HG03060 (cell line): Measurements from ENCODE around the gene PIK3C2B.

Experiments used
- ATAC-seq: cut with Tn5 transposase; IDR thresholded peaks from one replicate; pipeline ENCODE4 v1.9.1; 2021; ENCODE audit warnings: low read depth, moderate number of reproducible peaks; ENCODE audit not compliant: unreplicated experiment

PIK3C2B gene

GRCh38 chr1:204463125-204464060, 31.2 kb downstream of the PIK3C2B start:
- no peak for ATAC-seq

GRCh38 chr1:204462229-204462561, 32.4 kb downstream of the PIK3C2B start:
- no peak for ATAC-seq

GRCh38 chr1:204461331-204462228, 33.0 kb downstream of the PIK3C2B start:
- ATAC-seq = no peak

GRCh38 chr1:204460346-204460745, 34.3 kb downstream of the PIK3C2B start:
- ATAC-seq = no peak

GRCh38 chr1:204459706-204460105, 34.9 kb downstream of the PIK3C2B start:
- ATAC-seq = no peak

GRCh38 chr1:204457666-204458065, 36.9 kb downstream of the PIK3C2B start:
- no peak for ATAC-seq

GRCh38 chr1:204456826-204457442, 37.7 kb downstream of the PIK3C2B start:
- no peak for ATAC-seq

- no peak for ATAC-seq
These were observed 38.8 kb downstream of the PIK3C2B start for GRCh38 chr1:204455831-204456145.

GRCh38 chr1:204455063-204455830, 39.4 kb downstream of the PIK3C2B start:
- no peak for ATAC-seq

GRCh38 chr1:204454476-204454875, 40.1 kb downstream of the PIK3C2B start:
- ATAC-seq = no peak

GRCh38 chr1:204453141-204453772, 41.3 kb downstream of the PIK3C2B start:
- peak; percentile 67 for ATAC-seq

GRCh38 chr1:204451352-204452124, 43.1 kb downstream of the PIK3C2B start:
- no peak for ATAC-seq

GRCh38 chr1:204450461-204451257, 43.9 kb downstream of the PIK3C2B start:
- ATAC-seq = no peak

GRCh38 chr1:204449678-204450280, 44.8 kb downstream of the PIK3C2B start:
- ATAC-seq = no peak

GRCh38 chr1:204448991-204449677, 45.5 kb downstream of the PIK3C2B start:
- no peak for ATAC-seq

- no peak for ATAC-seq
These were observed 46.2 kb downstream of the PIK3C2B start for GRCh38 chr1:204448344-204448964.

GRCh38 chr1:204447736-204448135, 46.9 kb downstream of the PIK3C2B start:
- no peak for ATAC-seq
